ENCODE data around the gene ARHGAP10.

Gene ARHGAP10

GRCh38 chr4:148054275-148054674, 322.4 kb downstream of the ARHGAP10 start:
- DNase-seq: no peak

GRCh38 chr4:148055844-148056243, 324.0 kb downstream of the ARHGAP10 start:
- no peak for DNase-seq

GRCh38 chr4:148056879-148057278, 325.0 kb downstream of the ARHGAP10 start:
- peak; percentile 76 for DNase-seq

GRCh38 chr4:148057516-148057915, 325.6 kb downstream of the ARHGAP10 start:
- DNase-seq: no peak

GRCh38 chr4:148057984-148058859, 326.3 kb downstream of the ARHGAP10 start:
- no peak for DNase-seq

- DNase-seq: no peak
Observed at GRCh38 chr4:148059617-148060180, 327.8 kb downstream of the ARHGAP10 start.

- no peak for DNase-seq
Observed at GRCh38 chr4:148060264-148061140, 328.6 kb downstream of the ARHGAP10 start.

GRCh38 chr4:148061141-148061481, 329.2 kb downstream of the ARHGAP10 start:
- no peak for DNase-seq

- DNase-seq: no peak
Observed at GRCh38 chr4:148061795-148062194, 329.9 kb downstream of the ARHGAP10 start.

- no peak for DNase-seq
Observed at GRCh38 chr4:148062301-148062950, 330.5 kb downstream of the ARHGAP10 start.

- no peak for DNase-seq
Observed at GRCh38 chr4:148064451-148064850, 332.6 kb downstream of the ARHGAP10 start.

- DNase-seq: no peak
Observed at GRCh38 chr4:148065075-148065474, 333.2 kb downstream of the ARHGAP10 start.

- no peak for DNase-seq
Observed at GRCh38 chr4:148067301-148067916, 335.5 kb downstream of the ARHGAP10 start.

- no peak for DNase-seq
Observed at GRCh38 chr4:148068065-148068911, 336.4 kb downstream of the ARHGAP10 start.

GRCh38 chr4:148069086-148069894, 337.4 kb downstream of the ARHGAP10 start:
- no peak for DNase-seq

- no peak for DNase-seq
Observed at GRCh38 chr4:148069895-148070178, 337.9 kb downstream of the ARHGAP10 start.

- no peak for DNase-seq
Observed at GRCh38 chr4:148071009-148071408, 339.1 kb downstream of the ARHGAP10 start.

- DNase-seq: no peak
Observed at GRCh38 chr4:148072789-148073188, 340.9 kb downstream of the ARHGAP10 start.

- no peak for DNase-seq
Observed at GRCh38 chr4:148073349-148073748, 341.5 kb downstream of the ARHGAP10 start.

- no peak for DNase-seq
Observed at GRCh38 chr4:148074462-148074861, 342.6 kb downstream of the ARHGAP10 start.

GRCh38 chr4:148075438-148075837, 343.6 kb downstream of the ARHGAP10 start:
- no peak for DNase-seq

Data from stimulated activated CD4-positive, alpha-beta T cell treated with anti-CD3 and anti-CD28 coated beads, Interleukin-1b, Interleukin-23, amount 100 ng/mL, for 48 hours (primary cell).